Motor neuron (in vitro differentiated cells): ENCODE results near the gene OPN1LW. TPM values are rescaled to one million over a fixed set of nuclear protein-coding genes. Genes with fewer than 3 reads are reported as not detected.
"Not testable (repeated sequence)": the region's sequence is repeated elsewhere in the genome, so short reads cannot be mapped to it uniquely, and the experiment has no call there.

Experiments used
- ATAC-seq, 8 experiments: fragments of 200-7000 bp; cut with Tn5 transposase; replicated peaks in 6 of 8; 2 replicates each; pipeline ENCODE4 v1.8.0; 2021; ENCODE audit warnings: mild to moderate bottlenecking in 8 of 8, moderate library complexity in 8 of 8
- H3K27ac ChIP-seq, 2 donors: fragments of 250-450 bp; sonication (Bioruptor Pico); 2 replicates each; pipeline ENCODE4 v1.9.0; 2021; ENCODE audit warnings: antibody characterized with exemption in 2 of 2, mild to moderate bottlenecking in 2 of 2, moderate library complexity in 1 of 2
- H3K4me1 ChIP-seq, 2 donors: fragments of 250-450 bp; sonication (Bioruptor Pico); replicated peaks in 1 of 2; 2 replicates each; pipeline ENCODE4 v1.6.1; 2021; ENCODE audit warnings: antibody characterized with exemption in 2 of 2, mild to moderate bottlenecking in 2 of 2, moderate library complexity in 1 of 2
- H3K4me3 ChIP-seq, 5 donors: fragments of 250-450 bp; sonication (Bioruptor Pico); 2 replicates each; pipeline ENCODE4 v1.9.0; 2021; ENCODE audit warnings: antibody characterized with exemption in 5 of 5, mild to moderate bottlenecking in 5 of 5, moderate library complexity in 4 of 5
- WGBS, 10 experiments: fragments of 450-650 bp; shearing (Covaris generic); methylation state at CpG; one replicate each; pipeline ENCODE4 v1.0.0; 2022; 5-methylcytosine and 5-hydroxymethylcytosine counted together
- in situ Hi-C, 9 experiments: fragments of 400-800 bp; cut with MboI; loops; one replicate each; pipeline ENCODE4 v1.15.0; 2021; ENCODE audit warnings: low sequenced_read_pairs in 9 of 9, low pct_unique_long_range_greater_than_20kb in 2 of 9; ENCODE audit not compliant: unreplicated experiment in 9 of 9
- total RNA-seq, 8 experiments: library from RNA; unstranded; fragments of 300-600 nt; gene quantifications; 2 replicates each; pipeline versions ENCODE4 v1.2.3 to v1.2.4, GENCODE V29; 2022

The OPN1LW gene
- total RNA-seq, result not detected

- ATAC-seq, H3K4me1 ChIP-seq, H3K4me3 ChIP-seq, in situ Hi-C loops, H3K27ac ChIP-seq: not testable (repeated sequence)
- WGBS, 10 experiments, result 87% methylated on average over 4 of the region's 15 CpGs; no CpG with 5 or more reads in 9 of the 10 experiments
Measured at GRCh38 chrX:154144010-154144409, at the start of gene OPN1LW. Gene OPN1LW, plus strand, starts transcription at chrX:154144243. Its CDS starts 41 bp downstream, at chrX:154144284.

GRCh38 chrX:154094833-154095232, 49.2 kb upstream of the OPN1LW start:
- in situ Hi-C loops, result no loop called here
- Histone ChIP-seq H3K4me3 (peak overlapping the region in 3 of 5 donors; percentile 4 to 8 (median 7)), H3K27ac (no peak overlapping the region), H3K4me1 (peaks cover 16 to 34% of the 10 kb centered on the region in 2 donors)
- ATAC-seq, result no peak
- WGBS, 10 experiments, result 0 to 100% (median 23%) methylated on average over 1 to 5 of the region's 6 CpGs; no CpG with 5 or more reads in 5 of the 10 experiments

- ATAC-seq, result peak; percentile 3 to 36 (median 22)
- 0 to 50% (median 43%) methylated on average over 1 to 17 of the region's 31 CpGs; no CpG with 5 or more reads in 6 of the 10 experiments for WGBS, 10 experiments
- in situ Hi-C loops, result no loop called here
- H3K27ac ChIP-seq, result peak overlapping the region; percentile 98 to 99
- H3K4me3 ChIP-seq, result peak overlapping the region; percentile 50 to 93 (median 88)
- peaks cover 16 to 34% of the 10 kb centered on the region in 2 donors for H3K4me1 ChIP-seq
Measured at GRCh38 chrX:154096140-154097002, 47.7 kb upstream of the OPN1LW start.

- peak; percentile 38 to 62 (median 54) for ATAC-seq
- peaks cover 16 to 33% of the 10 kb centered on the region in 2 donors for H3K4me1 ChIP-seq
- H3K4me3 ChIP-seq, result peak overlapping the region; percentile 50 to 93 (median 88)
- peak overlapping the region; percentile 98 to 99 for H3K27ac ChIP-seq
- WGBS, 10 experiments, result no CpG with 5 or more reads among the region's 80 CpGs
- in situ Hi-C loops, result no loop called here
Measured at GRCh38 chrX:154097003-154097588, 46.9 kb upstream of the OPN1LW start.

- Histone ChIP-seq H3K4me3 (peak within 1 kb of the TSS; percentile 50 to 93 (median 88)), H3K4me1 (peaks cover 12 to 28% of the 10 kb centered on the region in 2 donors), H3K27ac (peak within 1 kb of the TSS; percentile 98 to 99)
- ATAC-seq, result peak; percentile 75 to 88 (median 84)
- in situ Hi-C loops, result no loop called here
- WGBS, 10 experiments, result 20% methylated on average over 1 of the region's 75 CpGs; no CpG with 5 or more reads in 9 of the 10 experiments
Measured at GRCh38 chrX:154097589-154098541, 46.2 kb upstream of the OPN1LW start, which contains the start of gene MECP2. Gene MECP2, minus strand, starts transcription at chrX:154097717.

- 33 to 92% (median 59%) methylated on average over 1 to 2 of the region's 2 CpGs; no CpG with 5 or more reads in 7 of the 10 experiments for WGBS, 10 experiments
- H3K4me1 ChIP-seq, result peaks cover 10 to 26% of the 10 kb centered on the region in 2 donors
- in situ Hi-C loops, result no loop called here
- no peak overlapping the region for H3K4me3 ChIP-seq
- no peak for ATAC-seq
- H3K27ac ChIP-seq, result peak overlapping the region in 1 of 2 donors; percentile 72
Measured at GRCh38 chrX:154098551-154098950, 45.5 kb upstream of the OPN1LW start.

- in situ Hi-C loops, result no loop called here
- 16 to 100% (median 70%) methylated on average over 1 to 6 of the region's 6 CpGs; no CpG with 5 or more reads in 4 of the 10 experiments for WGBS, 10 experiments
Measured at GRCh38 chrX:154113729-154114128, 30.3 kb upstream of the OPN1LW start.

GRCh38 chrX:154114652-154115051, 29.4 kb upstream of the OPN1LW start:
- WGBS, 10 experiments, result 20 to 86% (median 80%) methylated on average over 1 to 4 of the region's 5 CpGs; no CpG with 5 or more reads in 3 of the 10 experiments
- ATAC-seq, result no peak
- in situ Hi-C loops, result no loop called here
- peaks cover 9% of the 10 kb centered on the region in 2 donors for H3K4me1 ChIP-seq
- no peak overlapping the region for H3K27ac ChIP-seq
- H3K4me3 ChIP-seq, result no peak overlapping the region

More at GRCh38 chrX:154113729-154114128, 30.3 kb upstream of the OPN1LW start:
- no peak overlapping the region for H3K4me3 ChIP-seq
- ATAC-seq, result no peak
- peaks cover 9% of the 10 kb centered on the region in 2 donors for H3K4me1 ChIP-seq
- no peak overlapping the region for H3K27ac ChIP-seq

- in situ Hi-C loops, result no loop called here
- ATAC-seq, result no peak
- no peak overlapping the region for H3K27ac ChIP-seq
- 65 to 100% (median 90%) methylated on average over 1 to 4 of the region's 10 CpGs; no CpG with 5 or more reads in 5 of the 10 experiments for WGBS, 10 experiments
- H3K4me1 ChIP-seq, result peaks cover 9% of the 10 kb centered on the region in 2 donors
- no peak overlapping the region for H3K4me3 ChIP-seq
Measured at GRCh38 chrX:154115071-154115470, 29.0 kb upstream of the OPN1LW start.

- Histone ChIP-seq H3K4me3 (no peak overlapping the region), H3K27ac (no peak overlapping the region), H3K4me1 (peaks cover 9% of the 10 kb centered on the region in 2 donors)
- in situ Hi-C loops, result no loop called here
- no peak for ATAC-seq
- 13 to 66% methylated on average over 1 to 4 of the region's 5 CpGs; no CpG with 5 or more reads in 8 of the 10 experiments for WGBS, 10 experiments
Measured at GRCh38 chrX:154115750-154116149, 28.3 kb upstream of the OPN1LW start.

- in situ Hi-C loops, result no loop called here
- no peak overlapping the region for H3K27ac ChIP-seq
- 36 to 83% (median 41%) methylated on average over 1 to 10 of the region's 19 CpGs; no CpG with 5 or more reads in 5 of the 10 experiments for WGBS, 10 experiments
- ATAC-seq, result peak in 5 of 8 experiments; percentile 75 to 96 (median 82)
- peaks cover 9% of the 10 kb centered on the region in 2 donors for H3K4me1 ChIP-seq
- H3K4me3 ChIP-seq, result no peak overlapping the region
Measured at GRCh38 chrX:154116426-154117211, 27.4 kb upstream of the OPN1LW start.
